Bronchial epithelial cell (primary cell): ENCODE data around the gene ZSCAN2. TPM values are rescaled to one million over a fixed set of nuclear protein-coding genes. Genes with fewer than 3 reads are reported as not detected.
A peak's percentile ranks its signal among the peaks of the same experiment; 100 is the strongest.
"Not testable (repeated sequence)": the region's sequence is repeated elsewhere in the genome, so short reads cannot be mapped to it uniquely, and the experiment has no call there.

Source experiments
- DNase-seq: peaks from one replicate; pipeline ENCODE4 v3.0.0-alpha.2; 2010; ENCODE audit warnings: low read depth
- FAIRE-seq: peaks from 2 replicates; lab custom pipeline; 2011; peaks lifted over from hg19 to GRCh38; lab: Jason Lieb, UNC
- H3K27me3 ChIP-seq: 2 replicates; pipeline ENCODE4 v1.5.1; 2011; ENCODE audit warnings: low read length; ENCODE audit not compliant: control insufficient read depth, insufficient read depth
- H3K36me3 ChIP-seq: 2 replicates; pipeline ENCODE4 v1.5.1; 2011; ENCODE audit warnings: low read length; ENCODE audit not compliant: control insufficient read depth, insufficient read depth
- H3K4me3 ChIP-seq: 2 replicates; pipeline ENCODE4 v1.5.1; 2011; ENCODE audit warnings: mild to moderate bottlenecking, low read depth, low read length, control low read depth
- total RNA-seq: library from RNA; depleted of rRNA; stranded (reverse); fragments of >200 nt; gene quantifications from 2 replicates; pipeline ENCODE4 v1.2.1, GENCODE V29; 2014
- TF ChIP-seq, protein P1 (sequence below): IDR thresholded peaks from 2 replicates; pipeline ENCODE4 v1.5.1; 2011; ENCODE audit warnings: mild to moderate bottlenecking, moderate library complexity, low read length, control low read depth, inconsistent platforms; ENCODE audit not compliant: insufficient read depth, severe bottlenecking

Gene ZSCAN2
- total RNA-seq, 1 donor from 2014 or later: 7.4 TPM

DNA sequence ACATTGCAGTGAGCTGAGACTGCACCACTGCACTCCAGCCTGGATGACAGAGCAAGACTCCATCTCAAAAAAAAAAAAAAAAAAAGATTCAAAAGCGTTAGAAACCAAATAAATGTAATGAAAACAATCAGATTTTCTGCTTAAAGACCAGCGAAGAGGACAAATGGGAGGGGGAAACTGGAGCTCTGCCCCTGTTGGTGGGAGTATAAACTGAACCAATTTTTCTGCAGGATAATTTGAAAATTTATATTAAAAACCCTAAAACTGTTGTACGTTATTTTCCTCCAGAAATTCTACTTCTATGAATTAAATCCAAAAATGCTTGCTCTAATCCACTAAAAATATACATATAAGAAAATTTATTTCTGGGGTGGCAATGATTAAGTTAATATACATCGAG, 25.3 kb upstream of the ZSCAN2 start:
- Histone ChIP-seq H3K27me3 (no peaks in the 10 kb centered on the region), H3K4me3 (no peak overlapping the region), H3K36me3 (no peaks in the 10 kb centered on the region)
- TF ChIP-seq, protein P1, sequence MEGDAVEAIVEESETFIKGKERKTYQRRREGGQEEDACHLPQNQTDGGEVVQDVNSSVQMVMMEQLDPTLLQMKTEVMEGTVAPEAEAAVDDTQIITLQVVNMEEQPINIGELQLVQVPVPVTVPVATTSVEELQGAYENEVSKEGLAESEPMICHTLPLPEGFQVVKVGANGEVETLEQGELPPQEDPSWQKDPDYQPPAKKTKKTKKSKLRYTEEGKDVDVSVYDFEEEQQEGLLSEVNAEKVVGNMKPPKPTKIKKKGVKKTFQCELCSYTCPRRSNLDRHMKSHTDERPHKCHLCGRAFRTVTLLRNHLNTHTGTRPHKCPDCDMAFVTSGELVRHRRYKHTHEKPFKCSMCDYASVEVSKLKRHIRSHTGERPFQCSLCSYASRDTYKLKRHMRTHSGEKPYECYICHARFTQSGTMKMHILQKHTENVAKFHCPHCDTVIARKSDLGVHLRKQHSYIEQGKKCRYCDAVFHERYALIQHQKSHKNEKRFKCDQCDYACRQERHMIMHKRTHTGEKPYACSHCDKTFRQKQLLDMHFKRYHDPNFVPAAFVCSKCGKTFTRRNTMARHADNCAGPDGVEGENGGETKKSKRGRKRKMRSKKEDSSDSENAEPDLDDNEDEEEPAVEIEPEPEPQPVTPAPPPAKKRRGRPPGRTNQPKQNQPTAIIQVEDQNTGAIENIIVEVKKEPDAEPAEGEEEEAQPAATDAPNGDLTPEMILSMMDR: no peak
- FAIRE-seq (no peak), DNase-seq (no peak)

DNA sequence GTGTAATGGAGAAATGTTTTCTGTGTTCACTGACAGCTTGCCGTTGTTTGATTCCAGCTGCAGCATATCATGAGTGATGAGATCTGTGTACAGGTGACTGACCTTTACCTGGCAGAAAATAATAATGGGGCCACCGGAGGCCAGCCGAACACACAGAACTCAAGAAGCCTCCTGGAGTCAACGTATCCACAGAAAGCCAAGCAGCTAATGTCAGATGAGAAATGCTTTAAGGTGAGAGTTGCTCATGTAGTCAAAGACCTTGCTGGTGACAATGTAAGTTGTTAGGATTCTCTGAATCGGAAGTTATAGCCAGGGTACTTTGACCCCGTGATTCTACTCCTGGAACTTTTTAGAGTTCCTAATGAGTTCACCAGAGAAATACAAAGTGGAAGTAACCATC, 22.9 kb upstream of the ZSCAN2 start:
- DNase-seq, H3K36me3 ChIP-seq, FAIRE-seq, H3K4me3 ChIP-seq, H3K27me3 ChIP-seq: not testable (repeated sequence)

DNA sequence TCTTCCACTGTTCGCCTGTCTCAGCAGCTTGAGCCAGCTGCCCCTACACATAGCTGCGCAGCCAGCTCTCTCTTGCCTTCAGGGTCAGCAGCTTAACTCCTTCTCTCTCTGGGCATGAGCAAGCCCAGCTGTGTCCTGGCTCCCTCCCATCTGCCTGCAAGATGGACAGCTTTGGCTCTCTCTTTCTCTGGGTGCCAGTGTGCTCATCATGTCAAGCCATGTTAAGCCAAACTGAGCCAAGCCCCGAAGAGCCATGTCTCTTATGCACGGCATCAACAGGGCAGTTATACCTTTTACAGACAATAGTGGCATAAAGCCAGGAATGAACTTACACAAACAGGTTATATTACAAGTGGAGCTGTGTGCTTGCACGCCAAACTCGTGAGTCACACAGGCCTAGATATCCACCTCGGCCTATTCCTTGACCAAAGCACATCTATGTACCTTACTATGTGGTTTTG, 21.5 kb upstream of the ZSCAN2 start:
- not testable (repeated sequence) for H3K4me3 ChIP-seq, H3K27me3 ChIP-seq, H3K36me3 ChIP-seq
- FAIRE-seq (peak; percentile 60), DNase-seq (peak; percentile 92)

DNA sequence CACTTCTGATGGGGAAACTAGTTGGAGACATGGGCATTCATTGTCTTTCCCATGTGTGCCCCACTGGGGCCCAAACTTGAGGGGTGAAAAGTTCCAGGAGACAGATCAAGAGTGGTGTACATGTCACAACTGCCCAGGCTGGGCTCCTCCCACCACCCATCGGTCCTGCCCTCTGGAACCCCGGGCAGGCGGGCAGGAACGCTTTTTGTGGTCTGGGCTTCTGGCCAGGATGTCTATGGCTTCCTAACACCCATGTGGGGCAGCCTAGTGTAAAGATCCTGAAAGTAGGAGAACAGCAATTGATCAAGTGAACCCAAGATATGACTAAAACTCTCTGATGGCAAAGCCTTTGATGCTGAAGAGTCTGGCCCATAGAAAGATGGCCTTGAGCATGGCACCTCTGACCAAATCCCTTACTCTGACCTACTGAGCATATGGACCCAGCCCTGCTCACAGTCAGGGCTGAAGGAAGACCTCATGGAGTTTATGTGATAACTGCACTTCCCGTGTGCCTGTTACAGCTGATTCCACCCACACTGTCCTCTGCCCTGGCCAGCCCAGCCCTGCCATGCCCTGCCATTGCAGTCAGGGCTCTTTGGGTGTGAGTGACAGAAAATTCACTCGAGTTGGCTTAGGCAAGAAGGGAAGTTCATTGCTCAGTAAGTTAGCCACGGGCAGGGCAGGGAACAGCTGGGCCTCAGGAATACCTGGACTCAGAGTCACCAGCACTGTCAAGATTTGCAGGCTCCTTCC, 19.0 kb upstream of the ZSCAN2 start:
- not testable (repeated sequence) for DNase-seq, H3K27me3 ChIP-seq, FAIRE-seq, H3K36me3 ChIP-seq, H3K4me3 ChIP-seq

DNA sequence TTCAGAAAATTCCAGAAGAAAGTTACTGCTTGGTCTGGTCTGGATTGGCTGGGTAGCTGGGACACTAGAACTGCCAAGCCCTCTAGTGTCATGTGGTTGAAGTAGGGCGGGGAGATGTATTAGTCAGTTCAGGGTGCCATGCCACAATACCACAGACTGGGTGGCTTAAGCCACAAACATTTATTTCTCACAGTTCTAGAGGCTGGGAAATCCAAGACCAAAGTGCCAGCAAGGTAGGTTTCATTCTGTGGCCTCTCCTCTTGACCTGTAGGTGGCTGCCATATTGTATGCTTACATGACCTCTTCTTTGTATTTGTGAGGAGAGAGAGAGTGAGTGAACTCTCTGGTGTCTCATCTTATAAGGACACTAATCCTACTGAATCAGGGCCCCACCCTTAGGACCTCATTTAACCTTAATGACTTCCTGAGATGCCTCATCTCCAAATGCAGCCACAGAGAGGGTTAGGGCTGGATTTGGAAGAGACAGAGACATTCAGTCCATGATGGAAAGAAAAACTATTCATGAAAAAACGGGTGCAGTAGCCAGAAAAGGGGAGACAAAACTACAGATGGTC, 18.1 kb upstream of the ZSCAN2 start:
- H3K4me3 ChIP-seq: no peak overlapping the region
- FAIRE-seq (no peak), DNase-seq (peak; percentile 42)
- H3K36me3 ChIP-seq: no peaks in the 10 kb centered on the region
- TF ChIP-seq, protein P1: no peak
- H3K27me3 ChIP-seq: no peaks in the 10 kb centered on the region

DNA sequence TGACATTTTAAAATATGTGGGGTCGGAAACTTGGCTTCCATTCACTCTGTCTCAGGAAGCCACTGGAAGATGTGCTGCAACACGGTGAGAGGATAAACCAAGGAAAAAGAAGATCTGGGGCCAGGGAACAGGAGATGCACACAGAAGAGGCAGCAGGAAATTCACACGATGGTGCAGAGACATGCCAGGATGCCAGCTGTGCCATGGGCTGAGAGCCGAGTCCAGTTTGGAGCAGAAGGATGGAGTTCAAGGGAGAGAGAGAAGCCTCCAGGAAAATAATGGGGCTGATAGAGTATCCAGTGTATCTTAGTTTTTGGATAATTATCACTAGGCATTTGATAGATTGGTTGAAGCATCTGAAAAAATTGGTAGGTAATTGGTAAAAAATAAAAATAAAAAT, 16.9 kb upstream of the ZSCAN2 start:
- FAIRE-seq, H3K27me3 ChIP-seq, H3K36me3 ChIP-seq, DNase-seq, H3K4me3 ChIP-seq: not testable (repeated sequence)

DNA sequence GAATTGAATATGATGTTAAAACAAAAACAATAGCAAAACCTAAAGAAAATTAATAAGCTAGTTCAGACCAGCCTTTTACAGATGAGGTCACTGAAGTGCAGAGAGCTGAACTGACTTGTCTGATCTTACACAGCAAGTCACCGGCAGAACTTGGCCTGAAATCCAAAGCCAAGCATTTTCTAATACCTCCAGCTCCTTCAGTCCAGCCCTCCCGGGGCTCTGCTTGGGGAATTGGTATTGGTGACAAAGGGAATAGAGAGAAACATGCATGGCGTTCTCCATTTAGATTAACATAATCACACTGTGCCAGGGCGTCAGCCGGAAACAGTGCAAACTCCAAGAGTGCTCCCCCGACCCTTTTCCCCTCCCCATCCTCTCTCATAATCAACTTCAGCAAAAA, 14.1 kb upstream of the ZSCAN2 start:
- no peak for FAIRE-seq
- TF ChIP-seq, protein P1: no peak
- no peaks in the 10 kb centered on the region for H3K36me3 ChIP-seq
- peak; percentile 73 for DNase-seq
- H3K27me3 ChIP-seq: no peaks in the 10 kb centered on the region
- no peak overlapping the region for H3K4me3 ChIP-seq
